Hepatocyte (in vitro differentiated cells): ENCODE results near the gene HCRT. TPM values are rescaled to one million over a fixed set of nuclear protein-coding genes. Genes with fewer than 3 reads are reported as not detected.
A peak's percentile ranks its signal among the peaks of the same experiment; 100 is the strongest.

Source experiments
- DNase-seq: peaks from one replicate; pipeline ENCODE4 v3.0.0-alpha.2; 2016; ENCODE audit warnings: low spot score
- H2AFZ ChIP-seq: fragments of 200-600 bp; sonication (generic); 2 replicates; pipeline ENCODE4 v1.6.0; 2016; ENCODE audit warnings: antibody characterized with exemption, mild to moderate bottlenecking
- H3K27ac ChIP-seq: fragments of 200-600 bp; sonication (generic); 2 replicates; pipeline ENCODE4 v1.5.1; 2016; ENCODE audit warnings: mild to moderate bottlenecking
- H3K27me3 ChIP-seq: fragments of 200-600 bp; sonication (generic); 2 replicates; pipeline ENCODE4 v1.6.1; 2016
- H3K36me3 ChIP-seq: fragments of 200-600 bp; sonication (generic); replicated peaks from 2 replicates; pipeline ENCODE4 v1.5.1; 2016; ENCODE audit warnings: low read depth; ENCODE audit not compliant: insufficient read depth
- H3K4me1 ChIP-seq: fragments of 200-600 bp; sonication (generic); 2 replicates; pipeline ENCODE4 v1.5.1; 2016; ENCODE audit warnings: mild to moderate bottlenecking, moderate library complexity; ENCODE audit not compliant: insufficient read depth
- H3K4me2 ChIP-seq: fragments of 200-600 bp; sonication (generic); 2 replicates; pipeline ENCODE4 v1.6.0; 2016
- H3K4me3 ChIP-seq: fragments of 200-600 bp; sonication (generic); 2 replicates; pipeline ENCODE4 v1.5.1; 2016; ENCODE audit warnings: mild to moderate bottlenecking
- H3K79me2 ChIP-seq: fragments of 200-600 bp; sonication (generic); 2 replicates; pipeline ENCODE4 v1.6.0; 2017; ENCODE audit warnings: mild to moderate bottlenecking
- H3K9me2 ChIP-seq: fragments of 200-600 bp; sonication (generic); replicated peaks from 2 replicates; pipeline ENCODE4 v1.6.0; 2017; ENCODE audit warnings: mild to moderate bottlenecking; ENCODE audit not compliant: insufficient read depth
- H3K9me3 ChIP-seq: fragments of 200-600 bp; sonication (generic); 2 replicates; pipeline ENCODE4 v1.5.1; 2016; ENCODE audit warnings: low read depth, mild to moderate bottlenecking
- H4K20me1 ChIP-seq: fragments of 200-600 bp; sonication (generic); 2 replicates; pipeline ENCODE4 v1.6.0; 2016; ENCODE audit warnings: mild to moderate bottlenecking; ENCODE audit not compliant: insufficient read depth, poor library complexity, severe bottlenecking
- EZH2 ChIP-seq: fragments of 200-600 bp; sonication (generic); IDR thresholded peaks from 2 replicates; pipeline ENCODE4 v1.6.1; 2016; ENCODE audit warnings: antibody characterized with exemption, mild to moderate bottlenecking, borderline replicate concordance
- EZH2phosphoT487 ChIP-seq: fragments of 200-600 bp; sonication (generic); IDR thresholded peaks from one replicate; pipeline ENCODE4 v1.6.1; 2018; ENCODE audit warnings: antibody characterized with exemption, mild to moderate bottlenecking, low read depth, moderate library complexity; ENCODE audit not compliant: unreplicated experiment, severe bottlenecking
- WGBS: methylation state at CpG from one replicate; pipeline ENCODE4 v1.1.6; 2016; ENCODE audit warnings: low lambda C conversion rate; ENCODE audit errors: missing lambda C conversion rate; 5-methylcytosine and 5-hydroxymethylcytosine counted together
- polyA plus RNA-seq: library from polyadenylated mRNA; unstranded; fragments of >200 nt; fragmentation: Nextera tagmentation; extraction: Ambion mirVana; gene quantifications from 2 replicates; pipeline ENCODE4 v1.2.1, GENCODE V29; 2016
- total RNA-seq: library from RNA; depleted of rRNA; stranded (reverse); fragments of >200 nt; gene quantifications from 2 replicates; pipeline ENCODE4 v1.2.3, GENCODE V29; 2014
- TF ChIP-seq, protein P1 (sequence below): fragments of 200-600 bp; sonication (generic); IDR thresholded peaks from 2 replicates; pipeline ENCODE4 v1.5.1; 2016; ENCODE audit warnings: antibody characterized with exemption, mild to moderate bottlenecking; ENCODE audit not compliant: poor library complexity

Gene HCRT
- total and polyA plus RNA-seq, 2 experiments from 2014 or later = not detected

DNA sequence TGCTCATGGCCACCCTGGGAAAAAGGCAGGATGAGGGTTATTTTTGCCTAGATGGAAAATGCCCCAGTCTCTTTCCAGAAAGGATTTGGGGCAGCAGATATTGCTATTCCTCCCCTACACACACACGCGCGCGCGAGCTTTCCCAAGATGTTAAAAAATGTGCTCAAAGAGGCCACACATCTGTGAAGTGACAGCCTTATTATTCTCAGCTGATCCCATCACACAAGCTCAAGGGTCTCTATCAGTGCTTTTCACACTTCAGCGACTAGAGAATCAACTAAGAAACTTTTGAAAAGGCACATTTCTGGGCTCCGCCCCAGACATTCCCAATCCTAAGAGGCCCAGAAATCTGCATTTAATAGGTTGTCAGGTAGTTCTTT, 24.7 kb downstream of the HCRT start:
- no peaks in the 10 kb centered on the region for H3K9me2 ChIP-seq
- no peak overlapping the region for H3K27ac ChIP-seq
- H3K4me3 ChIP-seq = no peak overlapping the region
- no peaks in the 10 kb centered on the region for H3K4me1 ChIP-seq
- DNase-seq = no peak
- no peak overlapping the region for H2AFZ ChIP-seq
- H3K79me2 ChIP-seq = no peaks in the 10 kb centered on the region
- 94% methylated on average over 7 of the region's 7 CpGs for WGBS
- H3K36me3 ChIP-seq = no peaks in the 10 kb centered on the region
- TF ChIP-seq EZH2 (no peak), EZH2phosphoT487 (no peak)
- TF ChIP-seq, protein P1, sequence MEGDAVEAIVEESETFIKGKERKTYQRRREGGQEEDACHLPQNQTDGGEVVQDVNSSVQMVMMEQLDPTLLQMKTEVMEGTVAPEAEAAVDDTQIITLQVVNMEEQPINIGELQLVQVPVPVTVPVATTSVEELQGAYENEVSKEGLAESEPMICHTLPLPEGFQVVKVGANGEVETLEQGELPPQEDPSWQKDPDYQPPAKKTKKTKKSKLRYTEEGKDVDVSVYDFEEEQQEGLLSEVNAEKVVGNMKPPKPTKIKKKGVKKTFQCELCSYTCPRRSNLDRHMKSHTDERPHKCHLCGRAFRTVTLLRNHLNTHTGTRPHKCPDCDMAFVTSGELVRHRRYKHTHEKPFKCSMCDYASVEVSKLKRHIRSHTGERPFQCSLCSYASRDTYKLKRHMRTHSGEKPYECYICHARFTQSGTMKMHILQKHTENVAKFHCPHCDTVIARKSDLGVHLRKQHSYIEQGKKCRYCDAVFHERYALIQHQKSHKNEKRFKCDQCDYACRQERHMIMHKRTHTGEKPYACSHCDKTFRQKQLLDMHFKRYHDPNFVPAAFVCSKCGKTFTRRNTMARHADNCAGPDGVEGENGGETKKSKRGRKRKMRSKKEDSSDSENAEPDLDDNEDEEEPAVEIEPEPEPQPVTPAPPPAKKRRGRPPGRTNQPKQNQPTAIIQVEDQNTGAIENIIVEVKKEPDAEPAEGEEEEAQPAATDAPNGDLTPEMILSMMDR = no peak
- no peaks in the 10 kb centered on the region for H3K9me3 ChIP-seq
- no peak overlapping the region for H3K4me2 ChIP-seq
- H3K27me3 ChIP-seq = no peaks in the 10 kb centered on the region
- H4K20me1 ChIP-seq = no peaks in the 10 kb centered on the region

DNA sequence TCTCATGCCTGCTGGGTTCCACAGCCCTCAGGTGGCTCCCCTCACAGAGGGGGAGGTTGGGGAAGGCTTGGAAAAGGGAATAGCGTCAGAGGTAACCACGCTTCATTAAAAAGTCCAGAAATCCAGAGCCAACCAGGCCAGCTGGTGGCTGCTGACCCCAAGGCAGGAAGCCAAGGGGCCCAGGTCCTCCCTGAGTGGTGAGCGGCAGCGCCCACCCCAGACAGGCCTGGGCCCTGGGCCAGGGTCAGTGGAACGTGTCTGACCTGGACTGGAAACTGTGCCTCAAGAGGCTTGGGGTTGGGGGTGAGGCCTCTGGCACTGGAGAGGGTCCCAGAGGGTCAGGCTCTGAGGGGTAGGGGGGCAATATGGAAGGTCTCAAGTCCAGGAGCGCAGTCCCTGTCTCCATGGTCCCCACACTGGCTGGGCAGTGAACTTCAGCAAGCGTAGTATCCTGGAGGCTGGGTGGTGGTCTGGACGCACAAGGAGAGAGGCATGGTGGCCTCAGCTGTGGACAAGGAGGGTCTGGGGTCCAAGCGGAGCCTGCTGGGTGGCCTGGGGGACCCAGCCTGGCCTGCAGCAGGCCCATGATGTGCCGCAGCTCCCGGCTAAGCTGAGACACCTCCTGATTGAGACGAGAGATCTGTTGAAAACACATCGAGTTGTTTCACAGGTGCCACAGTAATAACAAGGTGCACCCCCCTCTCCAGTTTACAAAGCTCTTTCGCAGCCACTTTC, 25.3 kb downstream of the HCRT start:
- no peak overlapping the region for H2AFZ ChIP-seq
- H3K36me3 ChIP-seq = no peaks in the 10 kb centered on the region
- no peaks in the 10 kb centered on the region for H3K9me3 ChIP-seq
- no peaks in the 10 kb centered on the region for H4K20me1 ChIP-seq
- no peak overlapping the region for H3K27ac ChIP-seq
- H3K4me1 ChIP-seq = no peaks in the 10 kb centered on the region
- TF ChIP-seq EZH2 (no peak), EZH2phosphoT487 (no peak)
- TF ChIP-seq, protein P1 = no peak
- no peak for DNase-seq
- H3K79me2 ChIP-seq = no peaks in the 10 kb centered on the region
- no peaks in the 10 kb centered on the region for H3K27me3 ChIP-seq
- 89% methylated on average over 14 of the region's 14 CpGs for WGBS
- H3K4me3 ChIP-seq = no peak overlapping the region
- no peak overlapping the region for H3K4me2 ChIP-seq
- H3K9me2 ChIP-seq = no peaks in the 10 kb centered on the region

DNA sequence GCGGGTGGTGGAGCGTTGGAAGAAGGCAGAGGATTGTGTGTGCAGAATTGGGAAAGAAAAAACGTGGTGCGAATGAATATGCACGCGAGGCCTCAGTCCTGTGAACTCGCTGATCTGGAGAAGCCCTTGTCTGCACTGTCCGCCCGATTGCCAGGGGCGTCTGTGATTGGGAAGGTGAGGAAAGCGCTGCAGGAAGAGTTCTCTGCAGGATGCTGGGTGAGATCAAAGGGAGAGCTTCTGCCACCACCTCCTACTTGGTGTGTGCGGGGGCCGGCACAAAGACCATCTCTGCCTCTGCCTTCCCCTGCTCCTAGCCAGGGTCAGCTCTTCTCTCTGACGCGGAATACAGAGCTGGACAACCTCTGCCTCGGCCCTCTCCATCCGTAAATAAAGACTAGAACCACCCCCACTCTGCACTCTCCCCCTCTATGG, 29.6 kb downstream of the HCRT start:
- TF ChIP-seq EZH2 (no peak), EZH2phosphoT487 (no peak)
- TF ChIP-seq, protein P1 = no peak

More for the DNA sequence above, 29.6 kb downstream of the HCRT start:
- Histone ChIP-seq H3K4me3 (peak overlapping the region; percentile 30), H3K79me2 (peaks cover 41% of the 10 kb centered on the region), H3K4me2 (peak overlapping the region; percentile 71), H3K27me3 (no peaks in the 10 kb centered on the region), H2AFZ (peak overlapping the region; percentile 41), H3K9me3 (no peaks in the 10 kb centered on the region), H4K20me1 (peaks cover 8% of the 10 kb centered on the region), H3K4me1 (peaks cover 18% of the 10 kb centered on the region), H3K9me2 (no peaks in the 10 kb centered on the region), H3K36me3 (no peaks in the 10 kb centered on the region), H3K27ac (peak overlapping the region; percentile 3)
- DNase-seq = no peak
- WGBS = 23% methylated on average over 17 of the region's 17 CpGs
